Heart left ventricle (tissue), 16 donors: ENCODE data around the gene HMGB3. TPM values are rescaled to one million over a fixed set of nuclear protein-coding genes. Genes with fewer than 3 reads are reported as not detected.
"Not testable (repeated sequence)": the region's sequence is repeated elsewhere in the genome, so short reads cannot be mapped to it uniquely, and the experiment has no call there.

Source experiments
- ATAC-seq, 4 donors: fragments of 200-7000 bp; cut with Tn5 transposase; one replicate each; pipeline ENCODE4 v1.9.1; 2020 to 2022; ENCODE audit warnings: moderate library complexity in 4 of 4, mild to moderate bottlenecking in 3 of 4, moderate number of reproducible peaks in 1 of 4
- DNase-seq, 5 donors: peaks; one replicate each; pipeline ENCODE4 v3.0.0-alpha.2; 2020
- H3K27ac ChIP-seq, 12 donors: fragments of 200-600 bp; sonication (generic) in 4 of 12; one replicate each; pipeline versions ENCODE4 v1.5.0 to v1.8.0; 2016 to 2022; ENCODE audit warnings: mild to moderate bottlenecking in 2 of 12
- H3K27me3 ChIP-seq, 9 donors: fragments of 200-600 bp; sonication (generic) in 2 of 9; one replicate each; pipeline versions ENCODE4 v1.5.1 to v1.8.0; 2016 to 2022; ENCODE audit warnings: mild to moderate bottlenecking in 3 of 9
- H3K36me3 ChIP-seq, 9 donors: fragments of 200-600 bp; sonication (generic) in 2 of 9; one replicate each; pipeline versions ENCODE4 v1.5.0 to v1.8.0; 2018 to 2022; ENCODE audit warnings: mild to moderate bottlenecking in 2 of 9
- H3K4me1 ChIP-seq, 12 donors: fragments of 200-600 bp; sonication (generic) in 4 of 12; one replicate each; pipeline versions ENCODE4 v1.5.0 to v1.8.0; 2016 to 2022; ENCODE audit warnings: mild to moderate bottlenecking in 3 of 12
- H3K4me3 ChIP-seq, 12 donors: fragments of 200-600 bp; sonication (generic) in 4 of 12; one replicate each; pipeline versions ENCODE4 v1.5.0 to v1.8.0; 2017 to 2022; ENCODE audit warnings: mild to moderate bottlenecking in 9 of 12, moderate library complexity in 4 of 12
- H3K9me3 ChIP-seq, 12 donors: fragments of 200-600 bp; sonication (generic) in 4 of 12; one replicate each; pipeline versions ENCODE4 v1.5.0 to v1.8.0; 2016 to 2022; ENCODE audit warnings: mild to moderate bottlenecking in 1 of 12
- CTCF ChIP-seq, 12 donors: fragments of 200-600 bp; sonication (generic) in 4 of 12; IDR thresholded peaks; one replicate each; pipeline versions ENCODE4 v1.5.0 to v1.8.0; 2018 to 2022; ENCODE audit warnings: antibody characterized with exemption in 12 of 12, mild to moderate bottlenecking in 5 of 12
- POLR2A ChIP-seq, 2 donors: fragments of 450-650 bp; IDR thresholded peaks; one replicate each; pipeline ENCODE4 v1.6.1; 2017; ENCODE audit warnings: antibody characterized with exemption in 2 of 2, mild to moderate bottlenecking in 2 of 2, moderate library complexity in 2 of 2
- WGBS, 4 donors: extraction: QIAGEN DNeasy Blood & Tissue Kit in 2 of 4; methylation state at CpG; one replicate each; pipeline versions ENCODE4 v1.1.5 to v1.1.7; 2013 to 2018; 5-methylcytosine and 5-hydroxymethylcytosine counted together
- intact Hi-C, 10 donors: fragments of 100-400 bp; cut with DNase I; formaldehyde crosslinking; loops; one replicate each; pipeline versions ENCODE4 v1.11.1 to v1.14.2; 2022
- polyA plus RNA-seq, 2 donors: library from polyadenylated mRNA; stranded (reverse); fragments of 200-250 nt; gene quantifications; one replicate each; pipeline ENCODE4 v1.2.3, GENCODE V29; 2013
- total RNA-seq, 9 donors: library from RNA; depleted of rRNA in 2 of 9; stranded (reverse); fragments of >200 nt in 2 of 9; fragmentation: NEBNext Ultra II Directional in 3 of 9; extraction: Animal tissue kit (Norgen Biotek cat#: 25700) in 3 of 9; gene quantifications; one replicate each; pipeline versions ENCODE4 v1.1.0 to v1.2.4, GENCODE V29; 2016 to 2023
- donor health status: ischemic (EF 13 %, LVEDD 7.1; RV severe dilation, severe dysfunction).
- donor health status: healthy with polysubstance abuse.
- donor health status: DM: no; HTN: yes; CAD: no.
- donor health status: DM: no; HTN: no; CAD: no.
- donor health status: ischemic (EF 25% LVEDD 6.9; RV normal size, moderate dysfunction).
- donor health status: ischemic (EF 25% LVEDD 5.7; RV mildly dilated, moderate dysfunction).
- donor health status: healthy.
- donor health status: DM: yes; HTN: yes; CAD: no.
- donor health status: ischemic (EF 35%, LVEDD 5.7; RV mildly dilated, moderate dysfunction).
- donor health status: nonischemic (EF 11% LVEDD 7.7; RV severe dilation, severe dysfunction).
- donor health status: DM: yes; HTN: yes; CAD: no.
- donor health status: PGD.
- donor health status: ischemic (EF 29% LVEDD 5.4; RV normal size, mild dysfunction).
- donor health status: nonischemic (EF 23%, LVEDD 6.1; RV moderate dilation, normal function).

Gene HMGB3
- total and polyA plus RNA-seq, 11 donors: 2.6 to 27.8 (median 10.4) TPM

GRCh38 chrX:150959557-150959956 is 23.6 kb upstream of the HMGB3 start:
- Histone ChIP-seq H3K9me3 (peaks cover 0 to 6% (median 0%) of the 10 kb centered on the region in 12 donors), H3K36me3 (no peaks in the 10 kb centered on the region), H3K4me1 (no peaks in the 10 kb centered on the region), H3K4me3 (no peak overlapping the region), H3K27ac (no peak overlapping the region), H3K27me3 (no peaks in the 10 kb centered on the region)
- WGBS, 4 donors: 70 to 96% (median 83%) methylated on average over 2 of the region's 2 CpGs
- DNase-seq (no peak), ATAC-seq (no peak)
- intact Hi-C loops: no loop called here
- no peak for TF ChIP-seq POLR2A (IDR thresholded peaks at IDR 0.05)

GRCh38 chrX:150961631-150962030 is 21.5 kb upstream of the HMGB3 start:
- TF ChIP-seq POLR2A (IDR thresholded peaks at IDR 0.05): no peak
- no peak for TF ChIP-seq CTCF (IDR thresholded peaks at IDR 0.05)
- no peak for ATAC-seq
- WGBS, 4 donors: 86 to 95% (median 93%) methylated on average over 7 of the region's 7 CpGs
- no peaks in the 10 kb centered on the region for H3K36me3 ChIP-seq
- no peak for DNase-seq
- H3K9me3 ChIP-seq: no peaks in the 10 kb centered on the region
- H3K27me3 ChIP-seq: peaks cover 0 to 6% (median 0%) of the 10 kb centered on the region in 9 donors
- no peaks in the 10 kb centered on the region for H3K4me1 ChIP-seq
- intact Hi-C loops: no loop called here
- no peak overlapping the region for H3K4me3 ChIP-seq
- H3K27ac ChIP-seq: no peak overlapping the region

GRCh38 chrX:150964416-150964815 is 18.7 kb upstream of the HMGB3 start:
- H3K27ac ChIP-seq, ATAC-seq, H3K36me3 ChIP-seq, H3K4me1 ChIP-seq, H3K9me3 ChIP-seq, DNase-seq, intact Hi-C loops, H3K27me3 ChIP-seq, H3K4me3 ChIP-seq: not testable (repeated sequence)
- 90 to 95% (median 93%) methylated on average over 12 of the region's 12 CpGs for WGBS, 4 donors

- intact Hi-C loops: no loop called here
- no peak overlapping the region for H3K4me3 ChIP-seq
- no peaks in the 10 kb centered on the region for H3K4me1 ChIP-seq
- DNase-seq: no peak
- no peaks in the 10 kb centered on the region for H3K9me3 ChIP-seq
- no peak overlapping the region for H3K27ac ChIP-seq
- no peak for ATAC-seq
- H3K27me3 ChIP-seq: peaks cover 0 to 9% (median 0%) of the 10 kb centered on the region in 9 donors
- no peak for TF ChIP-seq POLR2A (IDR thresholded peaks at IDR 0.05)
- TF ChIP-seq CTCF (IDR thresholded peaks at IDR 0.05): no peak
- WGBS, 4 donors: 46 to 59% (median 49%) methylated on average over 11 of the region's 11 CpGs
- no peaks in the 10 kb centered on the region for H3K36me3 ChIP-seq
Measured at GRCh38 chrX:150966235-150966634, 16.9 kb upstream of the HMGB3 start.

GRCh38 chrX:150966742-150967141 is 16.4 kb upstream of the HMGB3 start:
- no peaks in the 10 kb centered on the region for H3K36me3 ChIP-seq
- no peaks in the 10 kb centered on the region for H3K4me1 ChIP-seq
- H3K9me3 ChIP-seq: no peaks in the 10 kb centered on the region
- intact Hi-C loops: no loop called here
- ATAC-seq: no peak
- no peak for DNase-seq
- no peak for TF ChIP-seq CTCF (IDR thresholded peaks at IDR 0.05)
- no peak for TF ChIP-seq POLR2A (IDR thresholded peaks at IDR 0.05)
- H3K4me3 ChIP-seq: no peak overlapping the region
- H3K27ac ChIP-seq: no peak overlapping the region
- peaks cover 0 to 9% (median 0%) of the 10 kb centered on the region in 9 donors for H3K27me3 ChIP-seq
- WGBS, 4 donors: 53 to 74% (median 67%) methylated on average over 3 of the region's 3 CpGs
